ENCODE measurements around the gene ZSCAN2.
A peak's percentile ranks its signal among the peaks of the same experiment; 100 is the strongest.

Gene ZSCAN2

DNA sequence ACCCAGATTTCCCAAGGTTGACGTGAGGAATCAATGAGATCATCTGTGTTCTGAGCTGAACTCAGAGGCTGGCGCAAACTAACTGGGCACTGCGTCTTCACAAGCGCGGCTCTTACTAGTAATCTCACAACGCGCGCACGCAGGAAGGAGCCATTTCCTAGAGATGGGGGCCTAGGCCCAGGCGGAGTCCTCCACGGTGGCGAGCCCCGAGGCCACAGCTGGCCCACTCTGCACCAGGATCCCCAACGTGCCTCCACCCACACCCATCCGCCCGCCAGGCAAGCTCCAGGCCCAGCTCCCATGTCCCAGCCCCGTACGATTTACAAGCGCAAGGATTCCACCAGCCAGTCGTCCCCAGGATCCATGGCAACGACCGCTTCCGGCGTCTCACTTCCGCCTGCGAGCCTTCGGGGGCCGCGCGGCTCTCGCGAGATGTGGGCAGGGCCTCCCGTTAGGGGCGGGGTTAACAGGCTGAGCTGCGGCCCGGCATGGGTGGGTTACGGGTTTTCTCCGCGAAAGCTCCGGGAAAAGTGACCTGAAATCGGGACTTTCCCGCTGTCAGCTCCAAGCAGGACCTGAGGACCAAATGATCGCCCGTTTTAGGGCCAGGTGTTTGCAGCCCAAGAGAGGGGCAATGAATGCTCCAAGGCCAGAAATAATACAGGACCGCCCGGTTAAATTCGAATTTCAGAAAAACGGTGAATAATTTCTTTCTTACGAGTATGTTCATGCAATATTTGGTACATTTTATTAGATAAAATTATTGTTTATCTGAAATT is 53.3 kb downstream of the ZSCAN2 start, which contains the start of gene WDR73:
Gene WDR73, minus strand, starts transcription at position 374 of the 779 bp plus-strand sequence. Its CDS starts 9 bp downstream, at position 365.
- 0 to 1% methylated on average over 45 to 49 of the region's 49 CpGs for WGBS, 2 experiments

DNA sequence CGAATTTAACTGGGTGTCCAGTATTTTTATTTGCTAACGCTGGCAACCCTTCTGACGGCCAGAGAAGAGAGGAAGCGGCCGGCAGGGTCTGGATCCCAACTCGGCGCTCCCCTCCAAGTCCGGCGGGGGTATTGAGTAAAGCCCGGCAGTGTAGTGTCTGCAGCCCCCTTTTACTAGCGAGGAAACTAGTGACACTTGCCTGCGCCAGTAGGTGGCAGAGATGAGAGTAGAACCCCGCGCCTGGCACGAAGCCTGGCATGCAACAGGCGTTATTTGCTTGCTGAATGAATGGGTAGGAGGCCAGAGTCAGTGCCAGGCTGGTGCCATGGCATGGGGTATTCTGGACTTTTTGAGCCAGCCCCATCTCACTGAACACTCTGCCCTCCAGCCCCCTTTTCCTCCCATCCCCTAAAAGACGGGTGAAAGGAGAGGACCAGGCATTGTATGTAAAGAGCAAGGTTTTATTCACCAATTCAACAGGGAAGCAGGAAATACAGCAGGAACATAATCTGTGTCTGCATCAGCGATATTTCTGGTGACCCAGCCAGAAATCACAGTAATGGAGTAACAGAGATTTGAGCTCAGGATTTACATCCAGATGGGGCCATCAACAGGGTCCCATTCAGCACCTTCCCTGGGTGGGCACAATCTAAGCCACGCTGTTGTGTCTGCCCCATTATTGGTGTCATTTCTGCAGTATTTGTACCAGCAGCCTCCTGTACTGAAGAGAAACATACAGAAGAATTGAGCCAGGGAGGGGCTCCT is 54.1 kb downstream of the ZSCAN2 start:
- Histone ChIP-seq H3K36me3 (ENCODE audit: control insufficient read depth, insufficient read depth, low read length) (peaks cover 12% of the 10 kb centered on the region), H3K9me3 (ENCODE audit: control insufficient read depth, low read length) (no peaks in the 10 kb centered on the region), H3K4me1 (ENCODE audit: control insufficient read depth, insufficient read depth, low read length) (peaks cover 12% of the 10 kb centered on the region), H3K27ac (ENCODE audit: insufficient read depth, low read depth, low read length, poor library complexity, severe bottlenecking) (peak overlapping the region; percentile 71), H3K4me3 (ENCODE audit: insufficient read depth, low read depth, low read length) (peak overlapping the region; percentile 100), H3K27me3 (ENCODE audit: control insufficient read depth, insufficient read depth, low read length, poor library complexity, severe bottlenecking) (peaks cover 17% of the 10 kb centered on the region)
- WGBS, 2 experiments = 14 to 16% methylated on average over 19 of the region's 19 CpGs

More for the DNA sequence above, 53.3 kb downstream of the ZSCAN2 start, which contains the start of gene WDR73:
- Histone ChIP-seq H3K4me3 (ENCODE audit: insufficient read depth, low read depth, low read length) (peak within 1 kb of the TSS; percentile 100), H3K27ac (ENCODE audit: insufficient read depth, low read depth, low read length, poor library complexity, severe bottlenecking) (peak within 1 kb of the TSS; percentile 78), H3K27me3 (ENCODE audit: control insufficient read depth, insufficient read depth, low read length, poor library complexity, severe bottlenecking) (peaks cover 17% of the 10 kb centered on the region), H3K36me3 (ENCODE audit: control insufficient read depth, insufficient read depth, low read length) (peaks cover 12% of the 10 kb centered on the region), H3K9me3 (ENCODE audit: control insufficient read depth, low read length) (no peaks in the 10 kb centered on the region), H3K4me1 (ENCODE audit: control insufficient read depth, insufficient read depth, low read length) (peaks cover 12% of the 10 kb centered on the region)

DNA sequence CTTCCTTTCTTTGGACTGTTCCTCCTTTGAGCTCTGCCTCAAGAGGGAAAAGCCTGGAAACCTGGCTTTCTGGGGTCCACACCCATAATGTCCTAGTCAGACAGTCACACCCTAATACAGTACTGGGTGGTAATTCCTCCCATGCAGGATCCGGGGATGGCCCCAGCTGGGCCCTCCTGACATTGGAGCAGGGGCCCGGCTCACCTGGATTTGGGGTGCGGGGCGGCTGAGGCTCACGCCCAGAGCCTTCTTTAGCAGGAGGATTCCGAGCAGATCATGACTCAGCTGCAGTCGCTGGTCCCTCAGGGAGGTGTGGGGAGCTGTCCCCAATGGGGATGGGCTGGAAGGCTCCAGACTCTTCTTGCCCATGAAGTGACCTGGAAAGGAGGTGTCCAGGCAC is 56.2 kb downstream of the ZSCAN2 start:
- no peak overlapping the region for H3K4me3 ChIP-seq (ENCODE audit: insufficient read depth, low read depth, low read length)
- peaks cover 17% of the 10 kb centered on the region for H3K27me3 ChIP-seq (ENCODE audit: control insufficient read depth, insufficient read depth, low read length, poor library complexity, severe bottlenecking)
- WGBS, 2 experiments = 93 to 94% methylated on average over 7 of the region's 7 CpGs
- H3K36me3 ChIP-seq (ENCODE audit: control insufficient read depth, insufficient read depth, low read length) = peaks cover 5% of the 10 kb centered on the region
- H3K9me3 ChIP-seq (ENCODE audit: control insufficient read depth, low read length) = no peaks in the 10 kb centered on the region
- H3K27ac ChIP-seq (ENCODE audit: insufficient read depth, low read depth, low read length, poor library complexity, severe bottlenecking) = no peak overlapping the region
- peaks cover 12% of the 10 kb centered on the region for H3K4me1 ChIP-seq (ENCODE audit: control insufficient read depth, insufficient read depth, low read length)

DNA sequence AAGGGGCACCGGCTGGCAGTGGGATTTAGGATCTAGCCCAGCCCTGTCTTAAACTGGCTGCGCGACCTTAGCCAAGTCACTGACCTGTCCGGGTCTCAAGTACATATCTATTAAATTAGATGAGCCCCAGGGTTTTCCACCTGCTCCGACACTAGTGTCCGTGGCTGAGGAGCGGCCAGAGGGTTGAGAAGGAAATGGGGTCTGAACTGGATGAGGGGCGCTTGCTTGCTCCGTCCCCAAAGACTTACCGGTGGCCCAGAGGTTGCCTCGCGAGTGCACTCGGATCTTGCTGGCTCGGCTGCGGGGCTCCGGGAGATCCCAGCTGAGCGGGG is 56.9 kb downstream of the ZSCAN2 start:
- H3K4me3 ChIP-seq (ENCODE audit: insufficient read depth, low read depth, low read length) = peak overlapping the region; percentile 54
- H3K9me3 ChIP-seq (ENCODE audit: control insufficient read depth, low read length) = no peaks in the 10 kb centered on the region
- no peaks in the 10 kb centered on the region for H3K36me3 ChIP-seq (ENCODE audit: control insufficient read depth, insufficient read depth, low read length)
- no peak overlapping the region for H3K27ac ChIP-seq (ENCODE audit: insufficient read depth, low read depth, low read length, poor library complexity, severe bottlenecking)
- peaks cover 17% of the 10 kb centered on the region for H3K27me3 ChIP-seq (ENCODE audit: control insufficient read depth, insufficient read depth, low read length, poor library complexity, severe bottlenecking)
- 26 to 29% methylated on average over 17 of the region's 17 CpGs for WGBS, 2 experiments
- H3K4me1 ChIP-seq (ENCODE audit: control insufficient read depth, insufficient read depth, low read length) = peaks cover 12% of the 10 kb centered on the region

DNA sequence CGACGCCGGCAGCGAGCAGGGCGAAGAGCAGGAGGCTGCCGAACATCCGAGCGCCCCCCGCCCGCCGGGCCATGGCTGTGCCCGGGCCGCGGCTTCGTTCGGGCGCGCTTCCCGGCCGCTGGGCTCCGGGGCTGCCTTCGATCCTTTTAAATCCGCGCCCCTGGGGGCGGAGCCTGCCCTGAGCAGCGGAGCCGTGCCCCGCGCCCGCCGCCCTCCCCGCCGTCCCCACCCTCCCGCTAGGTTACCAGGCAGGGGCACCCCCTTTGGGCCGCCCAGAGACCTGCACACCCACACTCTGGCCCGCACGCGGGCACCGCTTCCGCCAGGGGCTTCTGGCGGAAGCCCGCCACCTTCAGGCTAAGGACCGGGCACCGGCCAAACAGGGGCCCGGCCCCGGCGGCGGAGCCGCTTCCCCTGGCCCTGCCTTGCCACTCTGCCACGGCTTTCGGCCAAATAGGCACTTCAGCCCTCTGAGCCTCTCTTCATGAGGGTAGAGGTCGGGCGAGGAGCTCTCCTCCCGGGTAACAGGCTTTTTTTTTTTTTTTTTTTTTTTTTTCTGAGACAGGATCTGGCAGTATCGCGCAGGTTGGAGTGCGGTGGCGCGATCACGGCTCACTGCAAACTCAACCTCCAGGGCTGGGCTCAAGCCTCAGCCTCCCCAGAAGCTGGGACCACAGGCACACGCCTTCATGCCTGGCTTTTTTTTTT is 57.4 kb downstream of the ZSCAN2 start, which contains the start of gene NMB:
Gene NMB, minus strand, starts transcription at position 120 of the 708 bp plus-strand sequence. Its CDS starts 47 bp downstream, at position 73.
- whole genome bisulfite sequencing, 2 experiments = 4% methylated on average over 59 to 61 of the region's 61 CpGs
- Histone ChIP-seq H3K4me3 (ENCODE audit: insufficient read depth, low read depth, low read length) (peak within 1 kb of the TSS; percentile 54), H3K36me3 (ENCODE audit: control insufficient read depth, insufficient read depth, low read length) (no peaks in the 10 kb centered on the region), H3K27ac (ENCODE audit: insufficient read depth, low read depth, low read length, poor library complexity, severe bottlenecking) (peak within 1 kb of the TSS; percentile 62), H3K9me3 (ENCODE audit: control insufficient read depth, low read length) (no peaks in the 10 kb centered on the region), H3K27me3 (ENCODE audit: control insufficient read depth, insufficient read depth, low read length, poor library complexity, severe bottlenecking) (peaks cover 17% of the 10 kb centered on the region), H3K4me1 (ENCODE audit: control insufficient read depth, insufficient read depth, low read length) (peaks cover 9% of the 10 kb centered on the region)

DNA sequence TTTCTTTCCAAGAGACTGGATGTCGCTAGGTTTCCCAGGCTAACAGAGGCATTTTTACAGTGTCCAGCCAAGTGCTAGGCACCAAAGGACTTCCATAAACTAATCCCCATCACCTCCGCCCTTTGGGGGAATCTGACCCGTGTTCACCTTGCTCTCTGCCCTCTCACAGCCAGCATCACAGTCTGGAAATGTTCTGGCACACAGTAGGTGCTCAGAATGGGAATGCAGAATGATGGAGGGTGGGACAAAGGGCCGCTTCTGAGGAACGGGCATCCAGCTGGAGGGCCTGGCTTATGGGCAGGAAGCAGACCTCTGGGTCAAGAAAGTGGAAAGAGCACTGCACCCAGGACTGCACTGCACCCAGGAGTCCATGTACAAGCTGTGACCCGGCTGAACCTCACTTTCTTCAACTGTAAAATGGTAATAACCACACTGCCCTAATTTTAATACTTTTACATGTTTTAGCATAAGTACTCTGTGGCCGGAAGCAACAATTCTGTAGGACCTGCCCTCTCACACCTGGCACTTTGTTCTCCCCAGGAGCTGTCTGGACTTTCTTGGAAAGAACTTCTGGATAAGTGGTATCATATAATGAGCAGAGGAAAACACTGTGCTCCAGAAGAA is 58.1 kb downstream of the ZSCAN2 start:
- Histone ChIP-seq H3K36me3 (ENCODE audit: control insufficient read depth, insufficient read depth, low read length) (no peaks in the 10 kb centered on the region), H3K27ac (ENCODE audit: insufficient read depth, low read depth, low read length, poor library complexity, severe bottlenecking) (peak overlapping the region; percentile 42), H3K9me3 (ENCODE audit: control insufficient read depth, low read length) (no peaks in the 10 kb centered on the region), H3K27me3 (ENCODE audit: control insufficient read depth, insufficient read depth, low read length, poor library complexity, severe bottlenecking) (peaks cover 17% of the 10 kb centered on the region), H3K4me3 (ENCODE audit: insufficient read depth, low read depth, low read length) (peak overlapping the region; percentile 54), H3K4me1 (ENCODE audit: control insufficient read depth, insufficient read depth, low read length) (peaks cover 5% of the 10 kb centered on the region)
- WGBS, 2 experiments = 67 to 70% methylated on average over 7 of the region's 7 CpGs

DNA sequence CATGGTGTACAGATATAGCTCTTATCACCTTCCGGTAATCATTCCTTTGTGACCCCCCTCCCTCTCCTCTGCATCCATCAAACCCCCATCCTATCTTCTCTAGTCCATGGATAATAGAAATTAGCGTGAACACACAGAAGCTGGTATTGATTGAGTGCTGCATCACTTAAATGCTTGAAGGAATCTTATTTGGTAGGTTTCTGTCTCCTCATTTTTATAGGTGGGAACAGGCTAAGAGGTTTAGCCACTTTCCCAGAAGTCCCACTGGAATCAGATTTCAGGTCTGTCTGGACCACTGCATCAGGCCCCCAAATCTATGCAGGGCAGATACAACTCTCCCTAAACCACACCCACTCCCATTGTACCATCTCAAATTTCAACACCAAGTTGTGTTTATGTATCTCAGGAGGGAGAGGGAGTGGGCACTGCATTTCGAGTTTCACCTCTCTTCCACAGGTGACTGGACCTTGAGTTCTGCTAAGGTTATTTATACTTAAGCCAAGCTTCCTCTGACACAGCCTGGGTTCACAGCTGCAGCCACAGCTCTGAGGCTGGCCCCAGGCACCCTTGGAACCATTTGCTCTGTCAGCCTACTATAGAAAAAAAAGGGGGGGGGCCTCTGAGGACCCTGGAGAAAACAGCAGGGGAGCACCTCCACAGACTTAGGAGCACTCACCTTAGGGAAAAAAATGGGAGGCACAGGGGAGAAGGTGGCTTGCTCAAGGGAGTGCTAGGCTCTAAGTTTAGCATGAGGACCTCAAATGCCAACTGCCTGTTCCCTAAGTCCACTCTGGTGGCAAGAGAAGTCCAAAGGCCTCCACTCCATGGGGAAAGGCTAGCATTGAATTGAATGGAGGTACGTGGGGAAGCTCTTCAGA is 59.3 kb downstream of the ZSCAN2 start:
- H3K4me3 ChIP-seq (ENCODE audit: insufficient read depth, low read depth, low read length) = no peak overlapping the region
- no peak overlapping the region for H3K27ac ChIP-seq (ENCODE audit: insufficient read depth, low read depth, low read length, poor library complexity, severe bottlenecking)

DNA sequence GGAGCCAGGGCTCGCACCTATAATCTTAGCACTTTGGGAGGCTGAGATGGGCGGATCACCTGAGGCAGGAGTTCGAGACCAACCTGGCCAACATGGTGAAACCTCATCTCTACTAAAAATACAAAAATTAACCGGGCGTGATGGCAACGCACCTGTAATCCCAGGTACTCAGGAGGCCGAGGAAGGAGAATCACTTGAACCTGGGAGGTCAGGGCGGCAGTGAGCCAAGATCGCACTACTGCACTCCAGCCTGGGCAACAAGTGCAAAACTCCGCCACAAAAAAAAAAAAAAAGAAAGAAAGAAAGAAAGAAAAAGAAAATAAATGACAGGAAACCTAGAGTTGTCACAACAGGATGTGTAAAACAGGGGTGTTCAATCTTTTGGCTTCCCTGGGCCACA is 60.2 kb downstream of the ZSCAN2 start:
- no peak overlapping the region for H3K4me3 ChIP-seq (ENCODE audit: insufficient read depth, low read depth, low read length)
- 95 to 97% methylated on average over 10 of the region's 10 CpGs for WGBS, 2 experiments

More for the DNA sequence above, 59.3 kb downstream of the ZSCAN2 start:
- Histone ChIP-seq H3K36me3 (ENCODE audit: control insufficient read depth, insufficient read depth, low read length) (no peaks in the 10 kb centered on the region), H3K4me1 (ENCODE audit: control insufficient read depth, insufficient read depth, low read length) (peaks cover 5% of the 10 kb centered on the region), H3K27me3 (ENCODE audit: control insufficient read depth, insufficient read depth, low read length, poor library complexity, severe bottlenecking) (peaks cover 17% of the 10 kb centered on the region), H3K9me3 (ENCODE audit: control insufficient read depth, low read length) (no peaks in the 10 kb centered on the region)
- 86 to 92% methylated on average over 4 of the region's 4 CpGs for WGBS, 2 experiments

DNA sequence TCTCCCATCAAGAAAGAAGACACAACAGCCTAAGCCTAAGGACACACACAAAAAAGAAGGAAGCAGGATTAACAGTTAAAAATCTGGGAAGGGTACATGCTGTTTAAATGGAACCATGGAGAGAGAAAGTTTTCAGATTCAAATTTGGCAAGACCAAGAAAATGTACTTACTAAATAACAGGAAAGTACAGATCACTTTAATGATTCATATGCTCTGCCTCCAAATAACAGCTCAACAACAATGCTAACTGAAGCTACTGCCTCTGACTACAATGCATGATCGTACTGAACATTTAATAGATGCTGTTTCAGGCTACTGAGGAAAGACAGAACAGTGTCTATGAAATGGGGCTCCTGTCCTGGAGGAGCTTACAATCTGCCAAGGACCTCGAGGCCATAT is 65.6 kb downstream of the ZSCAN2 start:
- H3K9me3 ChIP-seq (ENCODE audit: control insufficient read depth, low read length) = no peaks in the 10 kb centered on the region
- no peak overlapping the region for H3K27ac ChIP-seq (ENCODE audit: insufficient read depth, low read depth, low read length, poor library complexity, severe bottlenecking)
- peaks cover 22% of the 10 kb centered on the region for H3K36me3 ChIP-seq (ENCODE audit: control insufficient read depth, insufficient read depth, low read length)
- H3K4me3 ChIP-seq (ENCODE audit: insufficient read depth, low read depth, low read length) = no peak overlapping the region
- H3K27me3 ChIP-seq (ENCODE audit: control insufficient read depth, insufficient read depth, low read length, poor library complexity, severe bottlenecking) = no peaks in the 10 kb centered on the region
- H3K4me1 ChIP-seq (ENCODE audit: control insufficient read depth, insufficient read depth, low read length) = no peaks in the 10 kb centered on the region
- 97 to 98% methylated on average over 2 of the region's 2 CpGs for WGBS, 2 experiments

More for the DNA sequence above, 60.2 kb downstream of the ZSCAN2 start:
- H3K4me1 ChIP-seq (ENCODE audit: control insufficient read depth, insufficient read depth, low read length) = peaks cover 5% of the 10 kb centered on the region
- no peaks in the 10 kb centered on the region for H3K9me3 ChIP-seq (ENCODE audit: control insufficient read depth, low read length)
- peaks cover 17% of the 10 kb centered on the region for H3K27me3 ChIP-seq (ENCODE audit: control insufficient read depth, insufficient read depth, low read length, poor library complexity, severe bottlenecking)
- peaks cover 7% of the 10 kb centered on the region for H3K36me3 ChIP-seq (ENCODE audit: control insufficient read depth, insufficient read depth, low read length)
- no peak overlapping the region for H3K27ac ChIP-seq (ENCODE audit: insufficient read depth, low read depth, low read length, poor library complexity, severe bottlenecking)

Measured in ectodermal cell (in vitro differentiated cells).